Activated CD8-positive, alpha-beta T cell treated with anti-CD3 and anti-CD28 coated beads for 36 hours (primary cell): ENCODE data around the gene FBN1. TPM values are rescaled to one million over a fixed set of nuclear protein-coding genes. Genes with fewer than 3 reads are reported as not detected.

ENCODE experiments used
- ATAC-seq: fragments of 200-7000 bp; cut with Tn5 transposase; one replicate; pipeline ENCODE4 v1.10.0; 2021; ENCODE audit warnings: mild to moderate bottlenecking, moderate library complexity
- CTCF ChIA-PET: fragments of 350-600 bp; sonication (Branson Sonifier 250); formaldehyde crosslinking; loops from one replicate; lab custom pipeline; 2021; ENCODE audit warnings: antibody characterized with exemption; lab: Charles Lee
- POLR2A ChIA-PET: fragments of 350-600 bp; sonication (Branson Sonifier 250); formaldehyde crosslinking; loops from one replicate; lab custom pipeline; 2021; ENCODE audit warnings: antibody characterized with exemption; lab: Charles Lee
- DNase-seq: peaks from one replicate; pipeline ENCODE4 v3.0.0-alpha.2; 2020
- H3K27ac Mint-ChIP-seq: one replicate; pipeline ENCODE4 v1.8.0; 2021; ENCODE audit warnings: mild to moderate bottlenecking, mixed read lengths
- H3K27me3 Mint-ChIP-seq: one replicate; pipeline ENCODE4 v1.8.0; 2021; ENCODE audit warnings: mixed read lengths
- H3K36me3 Mint-ChIP-seq: one replicate; pipeline ENCODE4 v1.8.0; 2021; ENCODE audit warnings: low read depth, mixed read lengths
- H3K4me1 Mint-ChIP-seq: one replicate; pipeline ENCODE4 v1.8.0; 2021; ENCODE audit warnings: low read depth, mixed read lengths
- H3K4me3 Mint-ChIP-seq: one replicate; pipeline ENCODE4 v1.8.0; 2021; ENCODE audit warnings: mild to moderate bottlenecking, moderate library complexity, mixed read lengths
- H3K9me3 Mint-ChIP-seq: one replicate; pipeline ENCODE4 v1.8.0; 2021; ENCODE audit warnings: mixed read lengths
- intact Hi-C: fragments of 100-400 bp; cut with micrococcal nuclease; formaldehyde crosslinking; loops from one replicate; pipeline ENCODE4 v1.10.0; 2022
- total RNA-seq, 2 experiments: library from RNA; stranded (reverse); gene quantifications; one replicate each; pipeline ENCODE4 v1.2.3, GENCODE V29; 2021
- TF ChIP-seq, protein P1 (sequence below): fragments of 200-600 bp; IDR thresholded peaks from one replicate; pipeline ENCODE4 v1.8.0; 2022; ENCODE audit warnings: antibody characterized with exemption, mild to moderate bottlenecking

FBN1 gene
- total RNA-seq, 2 experiments from 2014 or later = 0.38 to 0.49 TPM

DNA sequence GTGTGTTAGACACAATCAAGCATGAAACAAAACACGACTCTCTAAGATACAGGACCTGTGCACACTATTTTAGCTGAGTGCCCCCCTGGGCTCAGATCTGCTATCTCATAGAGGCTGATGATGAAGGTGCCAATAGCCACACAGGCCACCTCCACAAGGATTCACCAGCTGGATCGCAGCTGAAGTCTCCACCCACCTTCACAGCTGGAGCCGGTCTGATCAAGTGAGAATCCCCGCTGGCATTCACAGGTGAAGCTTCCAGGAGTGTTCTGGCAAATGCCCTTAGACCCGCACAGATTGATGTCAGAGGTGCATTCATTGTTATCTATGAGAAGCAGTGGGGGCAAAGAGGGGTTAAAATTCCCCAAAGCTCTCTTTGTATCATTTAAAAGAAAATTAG, 224.1 kb downstream of the FBN1 start:
- no peaks in the 10 kb centered on the region for H3K27me3 Mint-ChIP-seq
- no peaks in the 10 kb centered on the region for H3K9me3 Mint-ChIP-seq
- DNase-seq = no peak
- no peak overlapping the region for H3K27ac Mint-ChIP-seq
- POLR2A ChIA-PET = interaction anchor here (0.6 kb wide), 1 partner anchor 28 kb away, joined by 3 read pairs; no protein-coding TSS in a partner anchor
- H3K36me3 Mint-ChIP-seq = no peaks in the 10 kb centered on the region
- no peak for ATAC-seq
- TF ChIP-seq, protein P1, sequence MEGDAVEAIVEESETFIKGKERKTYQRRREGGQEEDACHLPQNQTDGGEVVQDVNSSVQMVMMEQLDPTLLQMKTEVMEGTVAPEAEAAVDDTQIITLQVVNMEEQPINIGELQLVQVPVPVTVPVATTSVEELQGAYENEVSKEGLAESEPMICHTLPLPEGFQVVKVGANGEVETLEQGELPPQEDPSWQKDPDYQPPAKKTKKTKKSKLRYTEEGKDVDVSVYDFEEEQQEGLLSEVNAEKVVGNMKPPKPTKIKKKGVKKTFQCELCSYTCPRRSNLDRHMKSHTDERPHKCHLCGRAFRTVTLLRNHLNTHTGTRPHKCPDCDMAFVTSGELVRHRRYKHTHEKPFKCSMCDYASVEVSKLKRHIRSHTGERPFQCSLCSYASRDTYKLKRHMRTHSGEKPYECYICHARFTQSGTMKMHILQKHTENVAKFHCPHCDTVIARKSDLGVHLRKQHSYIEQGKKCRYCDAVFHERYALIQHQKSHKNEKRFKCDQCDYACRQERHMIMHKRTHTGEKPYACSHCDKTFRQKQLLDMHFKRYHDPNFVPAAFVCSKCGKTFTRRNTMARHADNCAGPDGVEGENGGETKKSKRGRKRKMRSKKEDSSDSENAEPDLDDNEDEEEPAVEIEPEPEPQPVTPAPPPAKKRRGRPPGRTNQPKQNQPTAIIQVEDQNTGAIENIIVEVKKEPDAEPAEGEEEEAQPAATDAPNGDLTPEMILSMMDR = no peak
- H3K4me3 Mint-ChIP-seq = no peak overlapping the region
- intact Hi-C loops = no loop called here
- CTCF ChIA-PET = no interaction called here
- H3K4me1 Mint-ChIP-seq = no peaks in the 10 kb centered on the region

DNA sequence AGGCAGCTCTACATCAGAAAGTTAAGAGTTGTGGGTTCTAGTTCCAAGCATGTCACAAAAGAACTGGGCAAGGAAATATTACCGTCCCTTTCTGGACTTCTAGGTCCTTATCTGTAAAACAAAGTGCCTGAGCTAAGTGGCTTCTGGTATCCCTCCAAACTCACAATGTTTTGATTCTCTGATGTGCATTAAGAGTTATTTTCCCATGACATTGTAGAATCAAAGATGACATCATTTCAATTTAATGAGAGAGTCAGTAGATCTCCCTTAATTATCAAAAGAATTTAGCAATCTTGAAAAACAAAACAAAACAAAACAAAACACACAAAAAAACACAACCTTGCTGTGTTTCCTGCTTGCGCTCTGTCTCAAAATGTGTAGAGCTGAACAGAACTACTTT, 225.6 kb downstream of the FBN1 start:
- ChIA-PET CTCF (no interaction called here), POLR2A (interaction anchor here (0.6 to 1.4 kb wide), 2 partner anchors 12 to 29 kb away, joined by 3 read pairs; no protein-coding TSS in a partner anchor)
- Mint-ChIP-seq H3K4me1 (no peaks in the 10 kb centered on the region), H3K36me3 (no peaks in the 10 kb centered on the region), H3K4me3 (no peak overlapping the region), H3K27ac (no peak overlapping the region), H3K27me3 (no peaks in the 10 kb centered on the region), H3K9me3 (no peaks in the 10 kb centered on the region)
- intact Hi-C loops = no loop called here
- DNase-seq (no peak), ATAC-seq (no peak)
- TF ChIP-seq, protein P1 = no peak

DNA sequence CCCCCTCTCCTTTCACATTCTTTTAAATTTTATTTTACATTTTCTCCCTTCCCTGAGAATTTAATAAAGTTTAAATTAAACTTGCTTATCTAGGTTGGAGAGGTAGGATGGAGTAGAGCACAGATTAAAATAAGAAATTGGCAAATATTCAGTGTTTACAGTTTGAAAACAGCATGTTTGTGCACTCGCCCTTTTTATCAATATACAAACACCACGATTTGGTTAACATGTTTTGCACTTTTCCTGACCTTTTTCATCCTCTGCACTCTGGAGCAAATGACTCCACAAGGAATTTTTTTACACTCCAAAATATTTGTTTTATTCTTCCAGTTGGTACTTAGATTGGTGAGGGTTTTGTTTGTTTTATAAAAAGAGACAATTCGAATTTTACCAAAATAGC, 227.2 kb downstream of the FBN1 start:
- no peaks in the 10 kb centered on the region for H3K9me3 Mint-ChIP-seq
- no peak for DNase-seq
- ChIA-PET POLR2A (no interaction called here), CTCF (no interaction called here)
- no peaks in the 10 kb centered on the region for H3K36me3 Mint-ChIP-seq
- no peak for ATAC-seq
- no peak overlapping the region for H3K27ac Mint-ChIP-seq
- no peaks in the 10 kb centered on the region for H3K4me1 Mint-ChIP-seq
- no peaks in the 10 kb centered on the region for H3K27me3 Mint-ChIP-seq
- TF ChIP-seq, protein P1 = no peak
- intact Hi-C loops = no loop called here
- no peak overlapping the region for H3K4me3 Mint-ChIP-seq

DNA sequence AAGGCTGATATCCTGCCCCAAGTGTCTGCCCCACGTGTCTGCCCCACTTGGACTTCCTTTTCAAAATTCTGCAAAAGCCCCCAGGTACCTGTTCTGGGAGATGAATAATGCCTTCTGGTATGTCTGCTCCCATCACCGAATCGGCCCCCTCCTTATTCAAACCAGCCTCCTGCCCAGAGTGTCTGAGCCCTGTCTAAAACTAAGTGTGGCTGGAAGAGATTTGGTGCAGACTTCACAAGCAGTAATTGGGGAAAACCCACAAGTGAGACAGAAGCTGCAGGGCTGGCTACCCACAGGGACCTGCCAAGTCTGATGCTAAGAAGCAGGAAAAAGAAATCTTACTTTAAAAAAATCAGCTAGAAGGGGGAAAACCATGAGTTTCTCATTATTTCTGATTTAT, 229.2 kb downstream of the FBN1 start:
- ATAC-seq (no peak), DNase-seq (no peak)
- Mint-ChIP-seq H3K27ac (no peak overlapping the region), H3K27me3 (no peaks in the 10 kb centered on the region), H3K4me3 (no peak overlapping the region), H3K36me3 (no peaks in the 10 kb centered on the region), H3K4me1 (no peaks in the 10 kb centered on the region), H3K9me3 (no peaks in the 10 kb centered on the region)
- intact Hi-C loops = no loop called here
- POLR2A ChIA-PET = no interaction called here
- CTCF ChIA-PET = no interaction called here
- TF ChIP-seq, protein P1 = no peak

DNA sequence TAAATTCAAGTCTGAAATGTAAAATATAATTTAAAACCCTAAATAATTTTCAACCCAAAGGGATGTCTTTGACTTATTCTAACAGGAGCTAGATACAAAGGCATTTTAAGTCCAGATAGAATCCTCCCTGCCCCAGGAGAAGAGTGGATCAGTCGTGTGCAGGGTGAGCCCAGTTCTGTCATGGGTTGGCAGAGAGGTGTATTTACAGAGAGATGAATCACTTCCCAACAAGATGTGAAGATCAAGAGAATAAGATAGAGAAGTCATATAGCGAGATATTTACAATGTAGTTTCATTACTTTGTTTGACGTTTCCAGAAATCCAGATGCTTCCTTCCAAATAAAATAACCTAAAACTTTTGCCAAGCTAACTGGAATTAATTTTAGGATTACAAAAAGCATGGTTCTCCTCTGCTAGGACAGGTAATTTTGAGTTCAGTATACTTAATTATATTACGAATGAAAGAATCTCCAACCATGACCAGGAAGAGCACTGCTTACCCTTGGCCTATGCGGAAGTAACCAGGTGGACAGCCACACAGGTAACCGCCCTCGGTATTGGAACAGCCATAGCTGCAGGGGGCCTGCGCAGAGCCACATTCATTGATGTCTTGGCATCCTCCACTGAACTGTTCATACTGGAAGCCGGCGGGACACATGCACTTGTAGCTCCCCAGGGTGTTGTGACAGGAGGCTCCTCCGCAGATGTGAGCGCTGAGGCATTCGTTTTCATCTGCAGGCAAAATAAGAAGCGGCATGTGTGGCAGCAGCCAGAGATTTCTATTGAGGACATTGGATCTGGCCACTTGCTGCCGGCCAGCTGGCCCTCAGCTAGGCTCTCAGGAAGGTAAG, 230.2 kb downstream of the FBN1 start:
- Mint-ChIP-seq H3K4me3 (no peak overlapping the region), H3K27ac (no peak overlapping the region), H3K27me3 (no peaks in the 10 kb centered on the region), H3K9me3 (no peaks in the 10 kb centered on the region), H3K36me3 (no peaks in the 10 kb centered on the region), H3K4me1 (no peaks in the 10 kb centered on the region)
- ATAC-seq = no peak
- DNase-seq = no peak
- TF ChIP-seq, protein P1 = no peak
- POLR2A ChIA-PET = no interaction called here
- intact Hi-C loops = no loop called here
- CTCF ChIA-PET = interaction anchor here (0.7 kb wide), 1 partner anchor 178 kb away, joined by 3 read pairs; no protein-coding TSS in a partner anchor
